GM18520 (cell line): ENCODE measurements around the gene TPRX1.
"Not testable (repeated sequence)": the region's sequence is repeated elsewhere in the genome, so short reads cannot be mapped to it uniquely, and the experiment has no call there.

Source experiments
- ATAC-seq: cut with Tn5 transposase; IDR thresholded peaks from one replicate; pipeline ENCODE4 v1.9.1; 2021; ENCODE audit not compliant: unreplicated experiment

The TPRX1 gene

GRCh38 chr19:47803148-47803547, 1.2 kb downstream of the TPRX1 start:
- ATAC-seq: not testable (repeated sequence)

- no peak for ATAC-seq
Measured at GRCh38 chr19:47802521-47803043, 1.8 kb downstream of the TPRX1 start.

GRCh38 chr19:47801270-47801669, 3.1 kb downstream of the TPRX1 start:
- ATAC-seq: no peak

- no peak for ATAC-seq
Measured at GRCh38 chr19:47798904-47799266, 5.5 kb downstream of the TPRX1 start.

- no peak for ATAC-seq
Measured at GRCh38 chr19:47797996-47798903, 6.1 kb downstream of the TPRX1 start.

- no peak for ATAC-seq
Measured at GRCh38 chr19:47796785-47797184, 7.6 kb downstream of the TPRX1 start.

- ATAC-seq: no peak
Measured at GRCh38 chr19:47794526-47794925, 9.8 kb downstream of the TPRX1 start.

GRCh38 chr19:47792616-47793015, 11.7 kb downstream of the TPRX1 start:
- ATAC-seq: no peak

- no peak for ATAC-seq
Measured at GRCh38 chr19:47790398-47790814, 13.9 kb downstream of the TPRX1 start.

- not testable (repeated sequence) for ATAC-seq
Measured at GRCh38 chr19:47789811-47790210, 14.5 kb downstream of the TPRX1 start.

- not testable (repeated sequence) for ATAC-seq
Measured at GRCh38 chr19:47787307-47787706, 17.0 kb downstream of the TPRX1 start.

GRCh38 chr19:47786566-47786965, 17.8 kb downstream of the TPRX1 start:
- no peak for ATAC-seq

- no peak for ATAC-seq
Measured at GRCh38 chr19:47781590-47782262, 22.6 kb downstream of the TPRX1 start.

GRCh38 chr19:47780215-47780551, 24.2 kb downstream of the TPRX1 start:
- no peak for ATAC-seq

- ATAC-seq: no peak
Measured at GRCh38 chr19:47779524-47780214, 24.7 kb downstream of the TPRX1 start.

- ATAC-seq: no peak
Measured at GRCh38 chr19:47778954-47779351, 25.4 kb downstream of the TPRX1 start.

GRCh38 chr19:47778049-47778953, 26.1 kb downstream of the TPRX1 start, which contains the start of gene SELENOW:
Gene SELENOW (plus strand): TSS chr19:47778703. CDS start chr19:47778786, 83 bp downstream.
- ATAC-seq: peak; percentile 69

GRCh38 chr19:47777245-47778048, 26.9 kb downstream of the TPRX1 start:
- ATAC-seq: not testable (repeated sequence)

- ATAC-seq: no peak
Measured at GRCh38 chr19:47776568-47776967, 27.8 kb downstream of the TPRX1 start.
